Urothelium cell line (cell line): Measurements from ENCODE around the gene USP40.

Experiments
- DNase-seq: peaks from one replicate; pipeline ENCODE4 v3.0.0; 2011; ENCODE audit warnings: low spot score, mixed read lengths
- FAIRE-seq: peaks from 2 replicates; lab custom pipeline; 2011; peaks lifted over from hg19 to GRCh38; lab: Jason Lieb, UNC

Gene USP40

DNA sequence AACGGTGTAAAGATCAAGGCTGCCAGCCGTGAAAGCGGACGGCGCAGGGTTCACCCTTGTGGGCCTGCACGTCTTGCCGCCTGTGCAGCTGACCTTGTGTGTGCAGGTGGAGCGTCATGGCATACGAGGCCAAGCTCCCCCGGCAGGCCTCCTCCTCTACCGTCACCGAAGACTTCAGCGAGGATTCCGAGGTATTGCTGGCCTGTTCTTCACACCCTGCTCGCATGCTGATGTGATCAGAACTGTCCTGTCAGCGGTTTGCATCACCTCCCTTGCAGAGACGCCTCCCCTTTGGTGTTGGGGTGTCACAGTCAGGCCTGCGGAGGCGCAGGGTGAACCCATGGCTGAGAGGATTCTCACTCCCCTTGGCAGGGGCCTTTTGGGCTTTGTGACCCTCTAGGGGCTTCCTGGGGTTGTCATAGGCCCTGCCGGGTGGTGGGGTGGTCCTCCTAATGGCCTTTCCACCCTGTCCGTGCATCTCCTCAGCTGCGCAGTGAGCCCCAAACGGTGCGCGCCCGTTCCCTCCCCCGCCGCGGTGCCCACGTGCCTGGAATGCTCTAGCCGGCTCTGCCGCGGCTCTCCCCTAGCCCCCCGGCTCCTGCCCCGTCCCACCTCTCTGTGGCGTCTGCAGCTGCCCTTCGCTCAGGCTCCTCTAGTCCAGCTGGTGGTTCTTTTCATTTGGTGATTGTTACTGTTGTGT lies 119.8 kb downstream of the USP40 start:
- FAIRE-seq (no peak), DNase-seq (no peak)

DNA sequence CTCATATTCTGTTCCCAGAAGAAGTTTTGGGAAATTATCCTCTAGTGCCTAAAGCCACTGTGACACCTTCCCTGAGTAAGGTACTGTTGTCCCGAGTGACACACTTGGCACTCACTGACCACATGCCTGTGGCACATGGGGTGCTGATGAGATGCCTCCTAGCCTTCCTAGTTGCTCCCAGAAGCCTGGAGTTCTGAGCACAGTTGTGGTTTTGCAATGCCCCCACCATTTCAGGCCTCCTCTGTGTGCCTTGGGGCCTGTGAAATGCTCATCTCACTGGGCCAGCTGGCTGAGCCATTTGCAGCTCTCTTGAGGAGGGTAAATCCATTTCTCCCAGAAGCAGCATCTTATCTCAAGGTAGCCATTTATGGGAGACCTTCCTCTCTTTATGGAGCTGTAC lies 120.5 kb downstream of the USP40 start:
- no peak for FAIRE-seq
- no peak for DNase-seq

DNA sequence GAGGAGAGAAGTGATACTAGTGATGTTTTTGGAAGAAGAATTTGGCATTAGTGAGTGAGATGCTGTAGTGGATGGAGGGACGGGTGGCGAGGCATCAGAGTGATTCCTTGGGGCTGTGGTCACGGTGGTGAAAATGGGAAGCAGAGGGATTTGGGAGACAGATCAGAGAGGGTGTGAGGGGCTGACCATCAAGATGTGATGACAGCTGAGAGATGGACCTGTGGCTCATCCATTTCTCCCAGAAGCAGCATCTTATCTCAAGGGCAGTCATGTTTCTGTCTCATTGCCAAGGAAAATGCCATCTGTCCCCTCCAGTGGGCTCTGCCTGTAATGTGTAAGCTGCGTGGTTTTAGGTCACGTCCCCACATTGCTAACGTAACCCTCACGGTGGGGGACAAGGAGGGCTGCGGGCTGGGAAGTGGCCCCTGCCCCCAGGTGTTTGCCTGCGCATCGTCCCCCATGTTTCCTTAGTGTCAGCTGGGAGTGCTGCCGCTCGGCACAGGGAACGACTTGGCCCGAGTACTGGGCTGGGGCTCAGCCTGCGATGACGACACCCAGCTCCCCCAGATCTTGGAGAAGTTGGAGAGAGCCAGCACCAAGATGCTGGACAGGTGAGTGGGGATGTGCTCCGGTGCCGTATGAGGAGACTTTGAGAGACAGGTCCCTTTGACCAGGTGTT lies 121.3 kb downstream of the USP40 start:
- FAIRE-seq, result no peak
- no peak for DNase-seq

DNA sequence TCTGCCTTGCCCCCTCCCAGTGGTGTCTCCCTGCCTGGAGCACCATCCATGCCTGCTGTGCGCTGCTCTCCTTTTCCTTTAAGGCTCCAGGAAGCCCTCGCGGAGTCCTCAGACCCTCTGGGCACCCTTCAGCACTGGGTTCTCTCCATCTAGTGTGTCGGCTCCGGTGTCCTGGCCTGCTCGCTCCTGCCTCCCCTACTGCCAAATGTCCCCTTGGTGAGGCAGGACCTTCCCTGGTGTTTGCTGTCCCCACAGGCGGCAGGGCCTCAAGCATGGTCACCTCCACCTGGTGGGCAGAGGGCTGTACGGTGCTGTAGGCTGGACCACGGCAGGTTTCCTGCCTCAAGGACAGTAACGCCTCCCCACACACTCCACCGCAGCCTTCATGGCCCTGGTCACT lies 122.1 kb downstream of the USP40 start:
- DNase-seq, result no peak
- no peak for FAIRE-seq

DNA sequence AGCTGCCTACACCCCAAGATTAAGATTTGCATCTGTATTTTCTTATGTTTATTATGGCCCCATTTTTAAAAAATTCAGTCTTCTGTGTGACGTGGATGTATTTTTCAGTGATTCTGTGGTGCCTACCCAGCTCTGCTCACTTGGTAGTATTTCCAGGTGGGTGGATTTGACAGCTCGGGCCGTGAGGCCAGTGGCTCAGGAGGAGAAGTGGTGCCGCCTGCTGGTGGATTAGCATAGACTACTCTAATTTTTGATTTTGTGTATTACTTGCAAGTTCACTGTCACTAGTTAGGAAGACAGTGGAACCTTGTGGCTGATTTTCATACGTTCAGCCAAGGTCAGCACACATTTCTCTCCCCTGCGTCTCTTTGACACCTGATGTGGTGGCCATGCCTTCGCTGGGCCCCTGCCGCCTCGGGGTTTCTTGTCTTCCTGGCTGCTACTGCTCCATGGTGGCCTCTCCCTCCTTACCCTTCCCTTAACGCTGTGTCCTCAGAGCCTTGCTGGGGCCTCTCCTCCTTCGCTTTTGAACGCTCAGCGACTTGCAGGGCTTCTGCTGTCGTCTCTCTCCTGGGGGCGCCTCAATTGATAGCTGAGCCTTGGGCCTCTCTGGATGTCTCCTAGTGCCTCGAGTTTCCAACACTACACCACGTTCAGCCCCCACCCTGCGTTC lies 122.9 kb downstream of the USP40 start:
- FAIRE-seq, result no peak
- DNase-seq, result peak; percentile 77

DNA sequence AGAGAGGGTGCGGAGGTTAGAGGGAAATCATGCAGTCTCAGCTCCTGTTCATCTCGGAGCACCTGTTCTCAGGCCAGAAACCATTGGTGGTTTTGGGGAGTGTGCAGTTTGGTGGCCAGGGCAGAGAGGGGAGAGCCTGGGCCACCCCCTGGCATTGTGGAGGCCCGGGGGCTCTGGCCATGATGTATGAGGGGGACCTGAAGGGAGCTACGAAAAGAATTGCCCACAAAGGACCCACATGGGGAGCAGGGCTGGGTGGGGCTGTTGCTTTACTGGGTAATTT lies 124.6 kb downstream of the USP40 start:
- no peak for FAIRE-seq
- no peak for DNase-seq

DNA sequence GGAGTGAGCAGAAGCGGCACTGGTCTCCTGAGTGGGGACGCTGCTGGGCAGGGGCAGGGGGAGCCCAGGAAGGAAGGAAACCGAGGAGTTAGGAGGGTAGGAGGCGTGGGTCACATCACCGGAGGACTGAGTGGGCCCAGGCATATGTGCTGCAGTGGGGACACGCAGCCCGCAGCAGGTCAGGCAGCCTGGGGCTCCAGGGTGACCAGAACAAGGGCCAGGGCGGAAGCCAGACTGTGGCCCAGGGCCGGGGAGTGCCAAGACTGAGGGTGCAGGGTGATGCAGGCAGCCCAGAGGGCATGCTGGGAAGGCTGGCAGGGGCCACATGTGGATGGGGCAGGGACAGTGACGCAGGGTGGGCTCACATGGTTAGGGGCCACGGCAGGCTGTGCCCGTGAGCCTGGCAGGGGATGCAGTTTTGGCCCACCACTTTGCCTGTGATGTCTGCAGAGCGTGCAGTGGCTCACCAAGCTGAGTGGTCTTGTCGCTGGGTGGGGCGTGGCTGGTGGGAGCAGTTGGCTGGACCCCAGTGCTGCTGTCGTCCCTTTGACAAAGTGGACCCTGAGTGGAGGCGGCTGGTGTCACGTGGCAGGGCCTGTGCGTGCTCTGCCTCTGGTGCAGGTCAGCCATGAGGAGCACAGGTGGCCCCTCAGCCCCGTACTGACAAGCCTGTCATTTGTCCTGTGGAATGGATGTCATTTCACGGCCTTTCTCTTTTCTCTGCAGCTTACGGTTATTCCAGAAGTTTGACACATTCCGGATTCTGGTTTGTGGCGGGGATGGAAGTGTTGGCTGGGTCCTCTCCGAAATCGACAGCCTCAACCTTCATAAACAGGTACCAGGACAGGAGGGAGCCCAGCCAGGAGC lies 125.2 kb downstream of the USP40 start:
- FAIRE-seq (no peak), DNase-seq (no peak)

DNA sequence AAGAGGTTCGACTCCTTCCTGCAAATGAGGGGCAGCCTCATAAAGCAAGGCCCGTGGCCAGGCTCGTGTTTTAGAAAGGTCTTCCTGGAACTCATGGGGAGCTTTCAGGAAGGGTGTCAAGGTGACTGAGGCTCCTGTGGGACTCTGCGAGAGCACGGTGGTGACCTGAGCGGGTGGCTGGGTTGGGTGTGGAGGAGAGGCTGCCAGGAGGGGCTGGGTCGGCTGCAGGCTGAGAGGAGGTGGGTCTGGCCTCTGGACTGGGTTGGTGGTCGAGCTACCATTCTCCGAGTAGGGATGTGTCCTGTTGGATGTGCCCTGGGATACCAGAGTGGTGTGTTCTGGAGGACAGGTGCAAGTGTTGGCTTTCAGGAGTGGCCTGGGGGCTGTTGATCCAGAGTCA lies 125.9 kb downstream of the USP40 start:
- no peak for DNase-seq
- FAIRE-seq, result no peak

DNA sequence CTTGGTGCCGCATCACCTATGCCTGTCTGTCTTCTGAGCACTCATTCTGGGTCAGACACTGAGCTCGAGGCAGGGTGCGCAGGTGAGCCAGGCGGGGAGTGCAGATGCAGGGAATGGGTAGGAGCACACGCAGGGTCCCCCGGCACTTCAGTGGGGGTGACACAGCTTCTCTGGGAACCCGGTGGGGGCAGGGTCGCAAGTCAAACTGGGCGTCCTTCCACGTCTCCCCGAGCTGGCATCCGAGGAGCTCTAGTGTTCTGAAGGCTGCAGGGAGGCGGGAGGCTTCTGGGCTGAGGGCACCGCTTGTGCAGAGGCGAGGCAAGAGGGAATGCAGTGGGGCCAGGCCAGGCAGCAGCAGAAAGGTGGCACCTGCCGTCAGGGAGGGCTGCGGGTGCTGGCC lies 126.3 kb downstream of the USP40 start:
- DNase-seq (no peak), FAIRE-seq (no peak)

DNA sequence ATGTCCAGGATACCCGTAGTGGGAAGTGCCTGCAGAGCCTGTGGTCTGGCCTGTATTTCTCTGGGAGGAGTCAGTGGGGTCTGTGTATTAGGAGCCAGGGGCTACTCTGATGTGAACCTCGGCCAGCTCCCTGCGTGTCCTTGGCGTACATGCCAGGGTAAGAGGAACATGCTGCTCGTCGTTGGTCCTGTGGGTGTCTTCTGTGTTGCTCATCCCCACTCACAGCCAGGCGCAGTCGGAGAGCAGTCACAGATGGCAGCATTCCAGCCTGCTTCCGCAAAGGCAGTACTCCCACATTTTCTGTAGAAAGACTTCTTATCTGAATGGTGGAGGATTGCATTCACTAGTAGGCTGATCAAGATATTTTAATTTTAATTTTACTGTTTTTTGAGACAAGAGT lies 127.4 kb downstream of the USP40 start:
- no peak for DNase-seq
- FAIRE-seq, result no peak

DNA sequence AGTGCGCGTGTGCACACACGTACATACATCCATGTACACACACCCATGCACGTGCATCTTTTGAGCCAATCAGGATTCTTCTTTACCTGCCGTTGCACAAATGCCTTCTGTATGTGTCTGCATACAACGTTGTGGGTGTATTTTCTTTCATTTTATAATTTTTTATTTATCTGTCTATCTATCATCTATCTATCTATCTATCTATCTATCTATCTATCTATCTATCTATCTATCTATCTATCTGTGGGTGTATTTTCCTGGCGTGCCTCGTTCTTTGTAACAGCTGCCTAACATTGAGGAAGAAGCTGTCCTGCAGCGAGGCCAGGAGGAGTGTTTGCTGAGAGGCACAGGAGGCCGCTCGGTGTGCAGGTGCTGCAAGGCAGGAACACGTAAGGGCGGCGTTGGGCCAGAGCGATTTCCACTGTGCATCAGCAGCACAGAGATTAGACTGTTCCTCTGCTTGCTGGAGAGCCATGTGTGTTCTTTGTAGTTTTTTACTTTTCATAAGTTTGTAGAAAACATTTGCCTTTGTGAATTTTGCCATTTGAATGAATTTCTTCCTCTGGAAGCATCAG lies 127.9 kb downstream of the USP40 start:
- FAIRE-seq, result no peak
- no peak for DNase-seq

DNA sequence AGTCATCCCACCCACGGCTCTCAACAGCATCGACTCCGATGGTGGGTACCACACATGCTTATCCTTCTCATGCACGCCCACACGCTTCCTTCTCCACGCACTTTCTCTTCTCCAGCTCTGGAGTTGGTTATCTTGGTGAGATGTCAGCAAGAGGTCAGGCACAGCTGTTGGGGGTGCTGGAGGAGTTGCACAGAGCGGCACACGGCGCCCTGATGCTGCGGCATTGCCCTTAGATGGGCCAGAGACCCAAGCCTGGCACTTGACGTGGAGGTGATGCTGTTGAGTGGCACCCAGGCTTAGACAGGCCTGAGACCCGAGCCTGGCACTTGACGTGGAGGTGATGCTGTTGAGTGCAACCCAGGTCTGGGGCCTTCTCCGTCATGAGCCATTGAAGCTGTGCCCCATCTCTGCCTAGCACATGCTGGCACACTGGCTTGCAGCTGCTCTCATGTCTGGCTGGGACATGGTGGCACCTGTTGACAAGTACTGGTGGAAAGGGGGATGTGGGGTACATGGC lies 129.1 kb downstream of the USP40 start:
- FAIRE-seq (no peak), DNase-seq (no peak)

DNA sequence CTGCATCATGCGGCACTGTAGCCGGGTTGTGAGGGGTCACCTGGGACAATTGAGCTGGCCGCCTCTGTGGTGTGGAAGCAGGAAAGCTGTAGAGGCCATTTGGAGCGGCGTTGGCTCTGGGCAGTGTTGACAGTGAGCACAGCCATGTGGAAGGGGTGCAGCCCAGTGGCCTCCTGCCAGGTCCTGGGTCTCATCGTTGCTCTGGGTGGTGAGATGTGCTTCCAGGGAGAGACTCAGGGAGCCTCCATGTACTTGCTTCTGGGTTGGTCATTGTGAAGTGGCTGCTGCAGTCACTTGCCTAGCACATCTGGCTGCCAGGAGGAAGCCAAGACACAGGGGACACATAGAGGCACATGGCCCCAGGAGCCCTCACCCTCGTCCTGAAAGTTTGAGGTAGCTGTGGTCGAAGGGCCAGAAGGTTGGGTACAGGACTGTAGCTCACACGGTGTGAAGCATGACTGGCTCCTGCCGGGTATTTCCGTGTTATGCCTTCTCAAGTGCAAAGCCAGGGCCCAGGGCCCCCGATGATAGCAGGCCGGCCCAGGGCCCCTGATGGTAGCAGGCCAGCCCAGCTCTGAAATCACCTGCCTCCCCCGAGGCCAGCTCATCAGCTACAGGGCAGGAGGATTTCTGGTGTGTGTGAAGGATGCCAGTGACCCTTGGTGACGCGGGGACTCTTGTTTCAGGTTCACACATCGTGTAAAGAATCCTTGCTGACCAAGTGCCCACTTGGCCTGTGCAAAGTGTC lies 129.7 kb downstream of the USP40 start:
- no peak for FAIRE-seq

DNA sequence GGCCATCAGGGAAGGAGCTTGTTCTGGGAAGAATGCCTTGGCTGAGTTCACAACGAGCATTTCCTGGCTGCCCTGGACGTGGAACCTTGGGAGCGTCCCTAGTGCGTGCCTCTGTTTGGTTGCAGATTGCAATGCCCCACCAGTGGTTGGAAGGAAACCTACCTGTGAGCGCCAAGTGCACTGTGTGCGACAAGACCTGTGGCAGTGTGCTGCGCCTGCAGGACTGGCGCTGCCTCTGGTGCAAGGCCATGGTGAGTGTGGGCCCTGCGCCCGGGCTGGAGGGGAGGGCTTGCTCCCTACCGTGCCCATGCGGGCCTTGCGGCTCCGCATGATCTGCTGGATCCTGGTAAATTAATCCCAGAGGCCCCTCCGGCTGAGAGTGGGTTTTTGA lies 130.4 kb downstream of the USP40 start:
- DNase-seq (no peak), FAIRE-seq (no peak)

More for the DNA sequence above, 129.7 kb downstream of the USP40 start:
- no peak for DNase-seq

DNA sequence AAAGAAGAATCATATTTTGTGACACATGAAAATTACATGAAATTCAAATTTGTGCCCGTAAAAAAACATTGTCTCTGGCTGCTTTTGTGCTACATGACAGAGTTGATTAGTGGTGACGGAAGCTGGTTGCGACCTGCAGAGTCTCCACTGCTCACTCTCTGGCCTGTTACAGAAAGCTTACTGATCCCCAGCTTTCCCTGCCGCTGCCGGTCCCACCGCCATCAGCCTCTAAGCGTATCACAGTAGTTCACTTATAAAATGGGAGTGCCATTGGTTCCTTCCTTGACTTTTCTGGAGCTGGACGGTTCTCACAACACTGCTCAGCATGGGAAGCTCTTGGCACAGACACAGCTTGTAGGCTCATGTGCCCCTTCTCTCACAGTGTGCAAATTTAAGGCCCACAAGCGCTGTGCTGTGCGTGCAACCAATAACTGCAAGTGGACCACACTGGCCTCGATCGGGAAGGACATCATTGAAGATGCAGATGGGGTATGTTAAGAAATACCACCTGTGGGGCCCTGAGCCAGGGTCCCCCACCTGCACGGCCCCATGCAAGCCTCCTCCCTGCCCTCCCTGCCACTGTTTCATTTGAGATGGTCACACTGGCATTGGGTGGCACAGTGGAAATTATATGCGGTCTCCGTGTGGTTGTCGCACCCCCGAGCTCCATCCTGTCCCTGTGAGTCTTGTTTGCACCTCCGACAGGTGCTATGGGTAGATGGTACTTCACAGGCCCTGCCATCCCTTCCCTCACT lies 131.0 kb downstream of the USP40 start:
- no peak for FAIRE-seq
- no peak for DNase-seq

DNA sequence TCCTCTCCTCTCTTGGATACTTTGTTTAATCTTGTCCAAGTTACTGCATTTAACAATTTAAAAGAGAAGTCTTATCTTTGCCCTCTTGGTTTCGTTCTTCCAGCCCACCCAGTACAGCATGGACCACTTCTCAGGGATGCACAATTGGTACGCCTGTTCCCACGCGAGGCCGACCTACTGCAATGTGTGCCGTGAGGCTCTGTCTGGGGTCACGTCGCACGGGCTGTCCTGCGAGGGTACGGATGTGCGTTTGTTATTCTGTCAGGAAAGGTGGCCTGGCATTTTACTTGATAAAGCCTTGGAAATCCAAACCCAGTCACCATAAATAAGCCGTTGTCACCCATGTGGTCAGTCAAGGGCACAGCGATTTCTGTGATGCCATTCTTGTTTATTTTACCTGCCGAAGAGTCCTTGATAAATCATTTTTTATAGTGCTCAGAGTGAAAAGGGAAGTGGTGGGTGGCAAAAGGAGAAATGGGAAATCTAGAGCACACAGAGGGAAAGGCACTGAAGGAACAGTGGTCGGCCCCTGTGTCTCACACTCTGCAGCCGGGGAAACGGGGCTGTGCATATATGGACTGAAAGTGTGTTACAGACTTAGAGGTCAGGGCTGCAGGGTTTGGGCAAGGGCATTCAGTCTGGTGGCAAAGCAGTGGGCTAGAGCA lies 131.8 kb downstream of the USP40 start:
- DNase-seq, result no peak
- no peak for FAIRE-seq

DNA sequence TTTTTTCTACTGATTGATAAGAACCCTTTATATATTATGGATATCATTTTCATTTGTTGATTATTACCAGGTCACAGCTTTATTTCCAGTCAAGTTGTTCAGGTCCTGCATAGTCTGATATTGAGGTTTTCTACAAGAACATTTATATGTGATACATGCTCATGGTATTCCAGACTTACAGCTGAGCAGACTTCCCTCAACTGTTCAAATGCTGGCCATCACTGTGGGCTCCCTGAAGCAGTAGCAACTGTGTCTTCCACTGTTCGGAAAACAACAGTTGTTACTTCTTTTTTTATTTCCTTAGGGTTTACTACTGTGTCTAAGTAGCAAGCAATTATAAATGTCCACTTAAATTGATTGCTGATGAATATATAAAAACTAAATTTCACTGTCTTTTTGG lies 132.8 kb downstream of the USP40 start:
- DNase-seq (no peak), FAIRE-seq (no peak)

DNA sequence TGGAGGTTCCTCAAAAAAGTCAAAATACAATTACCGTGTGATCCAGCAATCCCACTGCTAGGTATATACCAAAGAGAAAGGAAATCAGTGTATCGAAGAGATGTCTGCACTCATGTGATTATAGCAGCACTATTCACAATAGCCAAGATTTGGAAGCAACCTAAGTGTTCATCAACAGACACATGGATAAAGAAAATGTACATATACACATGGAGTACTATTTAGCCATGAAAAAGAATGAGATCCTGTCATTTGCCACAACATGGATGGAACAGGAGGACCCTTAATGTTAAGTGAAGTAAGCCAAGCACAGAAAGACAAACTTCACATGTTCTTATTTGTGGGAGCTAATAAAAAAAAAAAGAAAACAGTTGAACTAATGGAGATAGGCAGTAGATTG lies 133.6 kb downstream of the USP40 start:
- FAIRE-seq (no peak), DNase-seq (no peak)

DNA sequence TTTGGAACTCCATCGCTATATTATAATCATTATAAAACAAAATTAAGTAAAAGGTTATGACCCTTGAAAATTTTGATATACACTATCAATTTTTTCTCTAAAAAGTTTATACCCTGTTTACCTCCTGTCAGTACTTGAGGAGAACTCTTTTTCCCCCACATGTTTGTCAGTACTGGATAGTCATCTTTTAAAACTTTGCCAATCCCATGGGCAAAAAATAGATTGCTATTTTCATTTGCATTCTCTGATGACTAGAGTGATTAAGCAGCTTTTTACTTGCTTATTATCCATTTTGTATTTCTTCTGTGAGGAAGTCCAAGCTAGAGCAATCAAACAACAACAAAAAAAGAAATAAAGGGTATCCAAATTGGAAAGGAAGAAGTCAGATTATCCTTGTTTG lies 135.9 kb downstream of the USP40 start:
- no peak for DNase-seq
- FAIRE-seq, result no peak
